HG02943 (cell line): ENCODE data around the gene GRIK5.
"Not testable (repeated sequence)": the region's sequence is repeated elsewhere in the genome, so short reads cannot be mapped to it uniquely, and the experiment has no call there.

Experiments used
- ATAC-seq: cut with Tn5 transposase; IDR thresholded peaks from one replicate; pipeline ENCODE4 v1.9.1; 2021; ENCODE audit warnings: mild to moderate bottlenecking, low read depth, moderate library complexity; ENCODE audit not compliant: unreplicated experiment

Gene GRIK5

GRCh38 chr19:41994994-41995958 is 74.7 kb downstream of the GRIK5 start:
- ATAC-seq, result no peak

- no peak for ATAC-seq
Observed at GRCh38 chr19:41994521-41994971, 75.5 kb downstream of the GRIK5 start.

- no peak for ATAC-seq
Observed at GRCh38 chr19:41993612-41994483, 76.2 kb downstream of the GRIK5 start, which contains the start of gene ATP1A3. Gene ATP1A3 (minus strand): TSS chr19:41994230. CDS start chr19:41994076, 154 bp downstream.

GRCh38 chr19:41991925-41992569 is 78.0 kb downstream of the GRIK5 start:
- not testable (repeated sequence) for ATAC-seq

- no peak for ATAC-seq
Observed at GRCh38 chr19:41991025-41991424, 79.0 kb downstream of the GRIK5 start.

- no peak for ATAC-seq
Observed at GRCh38 chr19:41990615-41991014, 79.4 kb downstream of the GRIK5 start.

GRCh38 chr19:41990028-41990427 is 80.0 kb downstream of the GRIK5 start:
- no peak for ATAC-seq

GRCh38 chr19:41988947-41989346 is 81.1 kb downstream of the GRIK5 start:
- ATAC-seq, result no peak

GRCh38 chr19:41987141-41987860 is 82.7 kb downstream of the GRIK5 start:
- no peak for ATAC-seq

GRCh38 chr19:41984961-41985360 is 85.0 kb downstream of the GRIK5 start:
- no peak for ATAC-seq

- no peak for ATAC-seq
Observed at GRCh38 chr19:41981724-41982123, 88.3 kb downstream of the GRIK5 start.

GRCh38 chr19:41978470-41978869 is 91.5 kb downstream of the GRIK5 start:
- no peak for ATAC-seq

- ATAC-seq, result no peak
Observed at GRCh38 chr19:41977916-41978315, 92.1 kb downstream of the GRIK5 start.

GRCh38 chr19:41974652-41975051 is 95.4 kb downstream of the GRIK5 start:
- no peak for ATAC-seq

- no peak for ATAC-seq
Observed at GRCh38 chr19:41971363-41971762, 98.6 kb downstream of the GRIK5 start.

GRCh38 chr19:41969772-41970458 is 100.1 kb downstream of the GRIK5 start:
- ATAC-seq, result no peak

GRCh38 chr19:41968751-41969595 is 101.0 kb downstream of the GRIK5 start:
- no peak for ATAC-seq

GRCh38 chr19:41967054-41967783 is 102.8 kb downstream of the GRIK5 start:
- no peak for ATAC-seq
